Lower leg skin (tissue), 4 donors: Measurements from ENCODE around the gene IL4. TPM values are rescaled to one million over a fixed set of nuclear protein-coding genes. Genes with fewer than 3 reads are reported as not detected.

Experiments used
- DNase-seq, 2 donors: peaks; one replicate each; pipeline ENCODE4 v3.0.0-alpha.2; 2019; ENCODE audit warnings: low spot score in 2 of 2
- H3K4me3 ChIP-seq: fragments of 200-600 bp; sonication (generic); 2 replicates; pipeline ENCODE4 v1.5.1; 2017; ENCODE audit warnings: mild to moderate bottlenecking, low read depth; ENCODE audit not compliant: poor library complexity, severe bottlenecking
- CTCF ChIP-seq, 3 donors: fragments of 450-650 bp; IDR thresholded peaks; one replicate each; pipeline ENCODE4 v1.5.1; 2016; ENCODE audit warnings: antibody characterized with exemption in 3 of 3, mild to moderate bottlenecking in 3 of 3, moderate library complexity in 2 of 3
- POLR2A ChIP-seq, 2 donors: fragments of 450-650 bp; IDR thresholded peaks; one replicate each; pipeline ENCODE4 v1.6.1; 2016 to 2017; ENCODE audit warnings: antibody characterized with exemption in 2 of 2, mild to moderate bottlenecking in 1 of 2, moderate library complexity in 1 of 2
- WGBS, 2 donors: methylation state at CpG; one replicate each; pipeline ENCODE4 v1.1.5; 2018; 5-methylcytosine and 5-hydroxymethylcytosine counted together
- intact Hi-C: fragments of 100-400 bp; cut with DNase I; formaldehyde crosslinking; loops from one replicate; pipeline ENCODE4 v1.15.0; 2023; ENCODE audit warnings: low total_unique reads
- total RNA-seq, 4 donors: library from RNA; depleted of rRNA; stranded (reverse); fragments of >200 nt; gene quantifications; one replicate each; pipeline ENCODE4 v1.1.0, GENCODE V29; 2016

Gene IL4
- total RNA-seq, 4 donors from 2014 or later, result not detected

DNA sequence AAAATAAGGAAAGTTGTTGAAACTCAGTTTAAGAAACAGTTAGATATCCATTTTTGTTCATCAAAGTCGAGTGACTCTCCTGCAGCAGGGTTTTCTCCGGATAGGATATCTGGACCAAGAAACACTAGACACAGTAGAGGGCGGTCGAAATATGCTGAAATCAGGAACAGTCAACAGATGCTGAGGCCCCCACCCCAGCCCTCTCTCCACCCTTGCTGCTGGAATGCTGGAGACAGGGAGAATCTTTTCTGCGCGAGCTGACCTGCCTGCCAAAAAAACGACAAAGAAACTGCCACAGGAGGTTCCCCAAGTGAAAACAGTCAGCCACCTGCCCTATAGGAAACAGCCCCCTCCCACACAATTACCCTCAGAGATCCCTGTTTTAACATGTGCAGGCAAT, 20.1 kb upstream of the IL4 start:
- WGBS, 2 donors, result 17 to 22% methylated on average over 7 of the region's 7 CpGs
- no peak overlapping the region for H3K4me3 ChIP-seq
- TF ChIP-seq CTCF (IDR thresholded peaks at IDR 0.05) (no peak), POLR2A (IDR thresholded peaks at IDR 0.05) (no peak)
- intact Hi-C loops, result no loop called here
- DNase-seq, result no peak

- no peak for TF ChIP-seq POLR2A (IDR thresholded peaks at IDR 0.05)
- no peak for TF ChIP-seq CTCF (IDR thresholded peaks at IDR 0.05)
- WGBS, 2 donors, result 5 to 8% methylated on average over 35 to 78 of the region's 92 CpGs
- DNase-seq, result no peak
- intact Hi-C loops, result no loop called here
- no peak overlapping the region for H3K4me3 ChIP-seq
Observed at GRCh38 chr5:132655821-132656773, 17.7 kb upstream of the IL4 start.

- WGBS, 2 donors, result 68 to 73% methylated on average over 12 of the region's 12 CpGs
- H3K4me3 ChIP-seq, result no peak overlapping the region
- TF ChIP-seq CTCF (IDR thresholded peaks at IDR 0.05) (no peak), POLR2A (IDR thresholded peaks at IDR 0.05) (no peak)
- intact Hi-C loops, result no loop called here
- no peak for DNase-seq
Observed at GRCh38 chr5:132656774-132657355, 16.9 kb upstream of the IL4 start.

- DNase-seq, result no peak
- TF ChIP-seq CTCF (IDR thresholded peaks at IDR 0.05), result no peak
- no peak for TF ChIP-seq POLR2A (IDR thresholded peaks at IDR 0.05)
- no peak within 1 kb of the TSS for H3K4me3 ChIP-seq
- 96 to 97% methylated on average over 12 of the region's 12 CpGs for WGBS, 2 donors
- intact Hi-C loops, result no loop called here
Observed at GRCh38 chr5:132657676-132658380, 16.0 kb upstream of the IL4 start, which contains the start of gene IL13. Gene IL13 (plus strand): TSS chr5:132658173. CDS start chr5:132658187, 14 bp downstream.

DNA sequence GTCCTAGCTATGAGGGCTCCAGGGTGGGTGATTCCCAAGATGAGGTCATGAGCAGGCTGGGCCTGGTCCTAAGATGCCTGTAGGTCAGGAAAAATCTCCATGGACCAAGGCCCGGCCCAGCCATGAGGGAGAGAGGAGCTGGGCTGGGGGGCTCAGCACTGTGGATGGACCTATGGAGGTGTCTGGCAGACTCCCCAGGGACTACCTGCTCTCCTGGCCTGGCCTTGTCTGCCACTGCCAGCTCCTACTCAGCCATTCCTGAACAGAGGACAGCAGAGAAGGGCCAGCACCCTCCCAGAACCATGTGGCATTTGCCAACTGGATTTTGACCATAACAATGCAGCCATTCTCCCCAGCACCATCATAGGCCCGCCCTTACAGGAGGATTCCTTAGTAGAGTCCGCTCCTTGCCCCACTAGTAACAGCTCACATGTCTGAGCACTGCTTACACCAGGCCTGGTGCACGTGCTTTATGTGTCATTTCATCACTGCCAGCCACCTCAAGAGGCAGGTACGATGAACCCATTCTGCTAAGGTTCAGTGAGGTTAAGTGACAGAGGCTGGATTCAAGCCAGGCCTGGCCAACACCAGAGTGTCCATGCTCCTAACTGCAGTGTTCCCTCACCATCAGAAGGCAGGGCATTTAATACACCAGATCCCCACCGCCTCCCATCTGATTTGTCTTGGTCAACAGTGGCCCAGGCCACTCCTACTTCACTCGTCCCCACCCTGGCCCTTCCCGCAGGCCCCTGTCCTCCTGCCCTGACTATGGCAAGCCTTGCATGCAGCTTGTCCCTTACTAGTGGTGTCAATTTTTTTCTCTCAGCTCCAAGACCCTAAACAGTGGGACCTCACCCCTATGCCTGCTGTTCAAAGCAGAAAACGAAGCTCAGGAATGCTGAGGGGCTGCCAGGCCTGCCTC, 15.1 kb upstream of the IL4 start:
- no peak overlapping the region for H3K4me3 ChIP-seq
- 89 to 93% methylated on average over 8 of the region's 9 CpGs for WGBS, 2 donors
- no peak for DNase-seq
- TF ChIP-seq CTCF (IDR thresholded peaks at IDR 0.05), result no peak
- no peak for TF ChIP-seq POLR2A (IDR thresholded peaks at IDR 0.05)
- intact Hi-C loops, result no loop called here
